Right lung (tissue), 10 donors: ENCODE measurements around the gene KRTAP9-7. TPM values are rescaled to one million over a fixed set of nuclear protein-coding genes. Genes with fewer than 3 reads are reported as not detected.
"Not testable (repeated sequence)": the region's sequence is repeated elsewhere in the genome, so short reads cannot be mapped to it uniquely, and the experiment has no call there.

Source experiments
- DNase-seq, 2 donors: peaks; one replicate each; pipeline ENCODE4 v3.0.0-alpha.2; 2013
- long read RNA-seq, 8 donors: transcript quantifications; one replicate each; lab custom pipeline, GENCODE V29; 2026
- polyA plus RNA-seq, 5 donors: library from polyadenylated mRNA; unstranded; fragments of 120-200 nt; gene quantifications; one replicate each; pipeline versions ENCODE4 v1.2.1 to v1.2.3, GENCODE V29; 2013; ENCODE audit warnings: inconsistent platforms in 1 of 5, low replicate concordance in 1 of 5; ENCODE audit not compliant: insufficient read length in 5 of 5, insufficient read depth in 1 of 5

The KRTAP9-7 gene
- not detected for polyA plus RNA-seq
- long read RNA-seq, donor 1, result 0 reads
- long read RNA-seq, donor 2, result 0 reads
- long read RNA-seq, donor 3, result 0 reads
- long read RNA-seq, donor 4, result 0 reads
- long read RNA-seq, donor 5, result 0 reads
- long read RNA-seq, donor 6, result 0 reads
- long read RNA-seq, donor 7, result 0 reads
- long read RNA-seq, donor 8, result 0 reads

DNA sequence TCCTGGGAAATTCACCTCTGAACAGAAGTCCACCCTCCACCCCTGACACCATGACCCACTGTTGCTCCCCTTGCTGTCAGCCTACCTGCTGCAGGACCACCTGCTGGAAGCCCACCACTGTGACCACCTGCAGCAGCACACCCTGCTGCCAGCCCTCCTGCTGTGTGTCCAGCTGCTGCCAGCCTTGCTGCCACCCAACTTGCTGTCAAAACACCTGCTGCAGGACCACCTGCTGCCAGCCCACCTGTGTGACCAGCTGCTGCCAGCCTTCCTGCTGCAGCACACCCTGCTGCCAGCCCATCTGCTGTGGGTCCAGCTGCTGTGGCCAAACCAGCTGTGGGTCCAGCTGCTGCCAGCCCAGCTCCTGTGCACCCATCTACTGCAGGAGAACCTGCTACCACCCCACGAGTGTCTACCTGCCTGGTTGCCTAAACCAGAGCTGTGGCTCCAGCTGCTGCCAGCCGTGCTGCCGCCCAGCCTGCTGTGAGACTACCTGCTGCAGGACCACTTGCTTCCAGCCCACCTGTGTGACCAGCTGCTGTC, at the start of gene KRTAP9-7:
Gene KRTAP9-7 (plus strand): TSS at position 51 of the 543 bp plus-strand sequence. CDS start 0 bp downstream, at position 51.
- not testable (repeated sequence) for DNase-seq

- DNase-seq, result no peak
Observed at GRCh38 chr17:41226051-41226450, 49.4 kb upstream of the KRTAP9-7 start.

- not testable (repeated sequence) for DNase-seq
Observed at GRCh38 chr17:41226598-41227095, 48.9 kb upstream of the KRTAP9-7 start, which contains the start of gene KRTAP9-2. Gene KRTAP9-2 (plus strand): TSS chr17:41226648. CDS start chr17:41226655, 7 bp downstream.

DNA sequence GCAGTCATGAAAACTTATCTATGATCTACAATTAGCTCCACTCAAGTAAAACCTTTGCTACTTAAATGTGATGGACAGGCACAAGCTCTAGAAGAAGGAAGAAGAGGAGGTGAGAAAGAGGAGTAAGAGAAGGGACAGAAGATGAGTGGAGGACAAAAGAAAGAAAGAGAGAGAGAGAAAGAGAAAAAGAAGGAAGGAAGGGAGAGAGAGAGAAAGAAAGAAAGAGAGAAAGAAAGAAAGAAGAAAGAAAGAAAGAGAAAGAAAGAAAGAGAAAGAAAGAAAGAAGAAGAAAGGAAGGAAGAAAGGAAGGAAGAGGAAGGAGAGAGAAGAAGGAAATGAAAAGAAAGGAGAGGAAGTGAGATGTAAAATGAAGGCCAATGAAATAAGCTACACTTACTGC, 45.4 kb upstream of the KRTAP9-7 start:
- DNase-seq, result no peak

GRCh38 chr17:41231731-41232130, 43.8 kb upstream of the KRTAP9-7 start:
- DNase-seq, result no peak

DNA sequence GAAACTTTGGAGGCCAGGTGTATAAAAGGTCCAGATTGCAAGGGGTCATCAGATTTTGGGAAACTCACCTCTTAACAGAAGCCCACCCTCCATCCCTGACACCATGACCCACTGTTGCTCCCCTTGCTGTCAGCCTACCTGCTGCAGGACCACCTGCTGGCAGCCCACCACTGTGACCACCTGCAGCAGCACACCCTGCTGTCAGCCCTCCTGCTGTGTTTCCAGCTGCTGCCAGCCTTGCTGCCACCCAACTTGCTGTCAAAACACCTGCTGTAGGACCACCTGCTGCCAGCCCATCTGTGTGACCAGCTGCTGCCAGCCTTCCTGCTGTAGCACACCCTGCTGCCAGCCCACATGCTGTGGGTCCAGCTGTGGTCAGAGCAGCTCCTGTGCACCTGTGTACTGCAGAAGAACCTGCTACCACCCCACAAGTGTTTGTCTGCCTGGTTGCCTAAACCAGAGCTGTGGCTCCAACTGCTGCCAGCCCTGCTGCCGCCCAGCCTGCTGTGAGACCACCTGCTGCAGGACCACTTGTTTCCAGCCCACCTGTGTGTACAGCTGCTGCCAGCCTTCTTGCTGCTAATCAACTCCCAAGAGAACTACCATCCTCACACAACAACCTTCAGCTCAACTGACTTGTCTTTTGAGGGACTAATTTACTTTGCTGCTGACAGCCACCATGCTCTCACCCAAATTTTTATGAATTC, 42.9 kb upstream of the KRTAP9-7 start, which contains the start of gene KRTAP9-3:
Gene KRTAP9-3 (plus strand): TSS at position 51 of the 707 bp plus-strand sequence. CDS start 53 bp downstream, at position 104.
- not testable (repeated sequence) for DNase-seq

DNA sequence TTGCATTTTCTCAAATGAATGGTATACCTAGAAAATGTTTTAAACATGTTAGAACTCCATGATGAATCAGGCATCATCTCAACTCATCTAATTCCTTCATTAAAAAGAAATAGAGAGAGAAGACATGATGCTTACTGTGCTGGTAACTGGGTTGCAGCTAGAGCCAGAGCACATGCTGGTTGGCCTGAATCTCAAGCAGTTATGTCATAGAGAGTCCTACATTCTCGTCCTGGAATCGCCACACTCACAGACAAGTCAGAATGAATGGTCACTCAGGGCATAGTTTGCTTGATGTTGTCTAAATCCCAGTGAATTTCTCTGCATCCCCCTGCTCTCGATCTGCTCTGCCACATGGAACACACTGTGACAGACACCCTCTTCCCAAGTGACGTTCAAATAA, 38.4 kb upstream of the KRTAP9-7 start:
- not testable (repeated sequence) for DNase-seq

DNA sequence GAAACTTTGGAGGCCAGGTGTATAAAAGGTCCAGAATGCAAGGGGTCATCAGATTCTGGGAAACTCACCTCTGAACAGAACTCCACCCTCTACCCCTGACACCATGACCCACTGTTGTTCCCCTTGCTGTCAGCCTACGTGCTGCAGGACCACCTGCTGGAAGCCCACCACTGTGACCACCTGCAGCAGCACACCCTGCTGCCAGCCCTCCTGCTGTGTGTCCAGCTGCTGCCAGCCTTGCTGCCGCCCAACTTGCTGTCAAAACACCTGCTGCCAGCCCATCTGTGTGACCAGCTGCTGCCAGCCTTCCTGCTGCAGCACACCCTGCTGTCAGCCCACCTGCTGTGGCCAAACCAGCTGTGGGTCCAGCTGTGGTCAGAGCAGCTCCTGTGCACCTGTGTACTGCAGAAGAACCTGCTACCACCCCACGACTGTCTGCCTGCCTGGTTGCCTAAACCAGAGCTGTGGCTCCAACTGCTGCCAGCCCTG, 37.5 kb upstream of the KRTAP9-7 start, which contains the start of gene KRTAP9-8:
Gene KRTAP9-8 (plus strand): TSS at position 51 of the 489 bp plus-strand sequence. CDS start 53 bp downstream, at position 104.
- not testable (repeated sequence) for DNase-seq

DNA sequence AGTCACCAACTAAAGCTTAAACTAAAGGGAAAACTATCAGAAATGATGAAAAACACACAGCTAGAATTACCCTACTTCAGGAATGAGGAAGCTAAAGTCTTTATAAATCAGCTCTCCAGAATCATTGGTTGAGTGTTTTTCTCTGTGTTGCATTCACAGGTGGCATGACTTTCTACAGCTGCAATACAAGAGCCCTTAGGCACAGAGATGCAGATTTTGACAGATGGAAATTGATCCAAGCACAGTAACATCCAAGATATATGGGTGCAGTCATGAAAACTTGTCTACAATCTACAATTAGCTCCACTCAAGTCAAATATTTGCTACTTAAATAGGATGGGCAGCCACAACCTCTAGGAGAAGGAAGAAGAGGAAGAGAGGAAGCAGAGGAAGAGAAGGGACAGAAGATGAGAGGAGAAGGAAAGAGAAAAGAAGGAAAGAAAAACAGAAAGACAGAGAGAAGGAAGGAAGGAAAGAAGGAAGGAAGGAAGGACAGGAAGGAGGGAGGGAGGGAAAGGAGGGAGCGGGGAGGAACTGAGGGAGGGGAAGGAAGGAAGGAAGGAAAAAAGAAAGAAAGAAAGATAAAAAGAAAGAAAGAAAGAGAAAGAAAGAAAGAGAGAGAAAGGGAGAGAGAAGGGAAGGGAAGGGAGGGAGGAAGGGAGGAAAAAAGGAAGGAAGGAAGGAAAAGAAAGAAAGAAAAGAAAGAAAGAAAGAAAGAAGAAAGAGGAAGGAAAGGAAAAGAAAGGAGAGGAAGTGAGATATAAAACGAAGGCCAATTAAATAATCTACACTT, 28.3 kb upstream of the KRTAP9-7 start:
- not testable (repeated sequence) for DNase-seq

- DNase-seq, result not testable (repeated sequence)
Observed at GRCh38 chr17:41249637-41250240, 25.8 kb upstream of the KRTAP9-7 start, which contains the start of gene KRTAP9-4. Gene KRTAP9-4 (plus strand): TSS chr17:41249687. CDS start chr17:41249721, 34 bp downstream.

GRCh38 chr17:41251261-41251660, 24.2 kb upstream of the KRTAP9-7 start:
- no peak for DNase-seq

- no peak for DNase-seq
Observed at GRCh38 chr17:41254861-41255260, 20.6 kb upstream of the KRTAP9-7 start.

GRCh38 chr17:41255381-41256290, 19.9 kb upstream of the KRTAP9-7 start, which contains the start of gene KRTAP9-9:
Gene KRTAP9-9 (plus strand): TSS chr17:41255384.
- DNase-seq, result not testable (repeated sequence)

- DNase-seq, result no peak
Observed at GRCh38 chr17:41256291-41256685, 19.2 kb upstream of the KRTAP9-7 start.

DNA sequence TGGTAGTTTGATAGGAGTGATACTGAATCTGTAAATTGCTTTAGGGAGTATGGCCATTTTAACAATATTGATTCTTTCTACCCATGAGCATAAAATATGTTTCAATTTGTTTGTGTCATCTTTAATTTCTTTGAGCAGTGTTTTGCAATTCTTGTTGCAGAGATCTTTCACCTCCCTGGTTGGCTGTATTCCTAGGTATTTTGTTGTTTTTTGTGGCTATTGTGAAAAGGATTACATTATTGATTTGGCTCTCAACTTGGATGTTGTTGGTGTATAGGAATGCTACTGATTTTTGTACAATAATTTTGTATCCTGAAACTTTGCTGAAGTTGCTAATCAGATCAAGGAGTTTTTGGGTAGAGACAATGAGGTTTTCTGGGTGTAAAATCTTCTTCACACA, 17.1 kb upstream of the KRTAP9-7 start:
- DNase-seq, result no peak

DNA sequence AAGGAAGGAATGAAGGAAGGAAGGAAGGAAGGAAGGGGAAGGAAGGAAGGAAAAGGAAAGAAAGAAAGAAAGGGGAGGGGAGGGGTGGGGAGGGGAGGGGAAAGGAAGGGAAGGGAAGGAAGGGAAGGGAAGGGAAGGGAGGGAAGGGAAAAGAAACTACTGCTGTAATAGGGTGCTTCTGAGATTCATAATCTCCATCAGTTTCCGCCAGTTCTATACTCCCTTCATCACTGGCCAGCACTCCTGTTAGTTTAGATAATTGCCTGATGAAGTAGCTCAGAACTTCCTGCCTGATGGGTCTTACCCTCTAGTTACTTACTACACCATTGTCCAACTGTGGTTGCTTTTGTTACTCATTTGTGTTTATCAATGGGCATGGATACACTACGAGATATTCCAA, 12.3 kb upstream of the KRTAP9-7 start:
- no peak for DNase-seq

- no peak for DNase-seq
Observed at GRCh38 chr17:41264599-41264998, 10.9 kb upstream of the KRTAP9-7 start.

DNA sequence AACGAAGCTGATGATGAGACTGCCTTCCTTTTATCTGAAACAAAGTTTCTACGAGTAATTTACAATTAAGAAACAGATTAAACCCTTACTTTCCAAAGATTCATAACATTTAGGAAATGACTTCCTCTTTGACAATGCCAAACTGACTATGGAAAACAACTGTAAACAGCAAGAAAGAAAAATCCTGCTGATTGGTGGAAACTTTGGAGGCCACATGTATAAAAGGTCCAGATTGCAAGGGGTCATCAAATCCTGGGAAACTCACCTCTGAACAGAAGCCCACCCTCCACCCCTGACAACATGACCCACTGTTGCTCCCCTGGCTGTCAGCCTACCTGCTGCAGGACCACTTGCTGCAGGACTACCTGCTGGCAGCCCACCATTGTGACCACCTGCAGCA, 10.4 kb upstream of the KRTAP9-7 start, which contains the start of gene KRTAP9-6:
Gene KRTAP9-6 (plus strand): TSS at position 301 of the 400 bp plus-strand sequence. CDS start 0 bp downstream, at position 301.
- DNase-seq, result no peak

DNA sequence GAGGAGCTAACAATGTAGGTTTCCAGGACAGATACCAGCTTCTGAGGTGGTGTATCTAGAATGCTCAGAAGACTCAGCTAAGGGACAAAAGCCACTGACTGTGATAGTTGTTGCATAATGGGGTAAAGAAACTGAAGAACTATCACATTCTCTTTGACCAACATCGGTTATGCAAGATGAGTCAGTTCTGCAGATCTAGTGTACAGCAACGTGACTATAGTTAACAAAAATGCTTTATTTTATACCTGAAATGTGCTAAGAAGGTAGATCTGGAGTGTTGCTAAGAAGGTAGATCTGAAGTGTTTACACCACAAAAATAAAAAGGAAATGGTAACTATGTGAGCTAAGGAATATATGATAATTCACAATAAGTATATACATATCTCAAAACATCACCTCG, 7.8 kb upstream of the KRTAP9-7 start:
- DNase-seq, result no peak
